GM23338 (cell line): Measurements from ENCODE around the gene PPP1R3E. TPM values are rescaled to one million over a fixed set of nuclear protein-coding genes. Genes with fewer than 3 reads are reported as not detected.

Experiments used
- ATAC-seq: fragments of 200-7000 bp; cut with Tn5 transposase; 3 replicates; pipeline ENCODE4 v1.9.1; 2020
- DNase-seq: peaks from one replicate; pipeline ENCODE4 v3.0.0-alpha.2; 2015; ENCODE audit warnings: low spot score
- H2AFZ ChIP-seq: fragments of 200-600 bp; sonication (generic); 2 replicates; pipeline ENCODE4 v1.8.0; 2016; ENCODE audit warnings: antibody characterized with exemption, mild to moderate bottlenecking, moderate library complexity
- H3F3A ChIP-seq: fragments of 200-600 bp; sonication (generic); replicated peaks from 2 replicates; pipeline ENCODE4 v1.8.0; 2017; ENCODE audit warnings: antibody characterized with exemption, mixed run types, low read depth
- H3K27ac ChIP-seq: fragments of 200-600 bp; sonication (generic); 2 replicates; pipeline ENCODE4 v1.6.1; 2016; ENCODE audit warnings: low read depth
- H3K27me3 ChIP-seq: fragments of 200-600 bp; sonication (generic); 2 replicates; pipeline ENCODE4 v1.8.0; 2016; ENCODE audit warnings: mild to moderate bottlenecking, mixed run types, moderate library complexity; ENCODE audit not compliant: insufficient read depth
- H3K36me3 ChIP-seq: fragments of 200-600 bp; sonication (generic); 2 replicates; pipeline ENCODE4 v1.8.0; 2016; ENCODE audit warnings: mild to moderate bottlenecking; ENCODE audit not compliant: insufficient read depth
- H3K4me1 ChIP-seq: fragments of 200-600 bp; sonication (generic); 2 replicates; pipeline ENCODE4 v1.8.0; 2016; ENCODE audit warnings: mild to moderate bottlenecking, moderate library complexity; ENCODE audit not compliant: insufficient read depth
- H3K4me2 ChIP-seq: fragments of 200-600 bp; sonication (generic); 2 replicates; pipeline ENCODE4 v1.7.1; 2017; ENCODE audit warnings: mixed run types
- H3K4me3 ChIP-seq: fragments of 200-600 bp; sonication (generic); 2 replicates; pipeline ENCODE4 v1.6.1; 2016; ENCODE audit warnings: mixed run types
- H3K79me2 ChIP-seq: fragments of 200-600 bp; sonication (generic); replicated peaks from 2 replicates; pipeline ENCODE4 v1.8.0; 2017; ENCODE audit warnings: mild to moderate bottlenecking; ENCODE audit not compliant: insufficient read depth
- H3K9me2 ChIP-seq: fragments of 200-600 bp; sonication (generic); 2 replicates; pipeline ENCODE4 v1.8.0; 2017; ENCODE audit not compliant: insufficient read depth
- H4K20me1 ChIP-seq: fragments of 200-600 bp; sonication (generic); replicated peaks from 2 replicates; pipeline ENCODE4 v1.8.0; 2017; ENCODE audit warnings: mild to moderate bottlenecking; ENCODE audit not compliant: insufficient read depth
- H3K27ac Mint-ChIP-seq: 2 replicates; pipeline ENCODE4 v1.8.0; 2020; ENCODE audit warnings: inconsistent platforms, mild to moderate bottlenecking, moderate library complexity, mixed read lengths
- H3K27me3 Mint-ChIP-seq: 3 replicates; pipeline ENCODE4 v1.8.0; 2022; ENCODE audit warnings: low read depth, mild to moderate bottlenecking, moderate library complexity, mixed read lengths, inconsistent platforms; ENCODE audit not compliant: insufficient read depth, poor library complexity
- H3K36me3 Mint-ChIP-seq: 3 replicates; pipeline ENCODE4 v1.8.0; 2021; ENCODE audit warnings: low read depth, mild to moderate bottlenecking, inconsistent platforms, moderate library complexity, mixed read lengths
- H3K4me1 Mint-ChIP-seq: 3 replicates; pipeline ENCODE4 v1.8.0; 2020; ENCODE audit warnings: mild to moderate bottlenecking, inconsistent platforms, mixed read lengths
- H3K4me3 Mint-ChIP-seq: 3 replicates; pipeline ENCODE4 v1.8.0; 2021; ENCODE audit warnings: moderate library complexity, mild to moderate bottlenecking, inconsistent platforms, mixed read lengths
- H3K9me3 Mint-ChIP-seq: 3 replicates; pipeline ENCODE4 v1.8.0; 2020; ENCODE audit warnings: moderate library complexity, mild to moderate bottlenecking, inconsistent platforms, mixed read lengths
- ETS1 ChIP-seq: IDR thresholded peaks from 2 replicates; pipeline ENCODE4 v1.6.1; 2016; ENCODE audit warnings: antibody characterized with exemption
- EZH2 ChIP-seq: fragments of 200-600 bp; sonication (generic); IDR thresholded peaks from one replicate; pipeline ENCODE4 v1.8.0; 2017; ENCODE audit warnings: antibody characterized with exemption, mild to moderate bottlenecking, low read depth; ENCODE audit not compliant: unreplicated experiment
- EZH2phosphoT487 ChIP-seq: fragments of 200-600 bp; sonication (generic); IDR thresholded peaks from one replicate; pipeline ENCODE4 v1.8.1; 2018; ENCODE audit warnings: antibody characterized with exemption; ENCODE audit not compliant: unreplicated experiment
- JUNB ChIP-seq: IDR thresholded peaks from one replicate; pipeline ENCODE4 v1.6.1; 2016; ENCODE audit warnings: antibody characterized with exemption; ENCODE audit not compliant: unreplicated experiment
- NANOG ChIP-seq: IDR thresholded peaks from 2 replicates; pipeline ENCODE4 v1.6.1; 2016; ENCODE audit warnings: antibody characterized with exemption, borderline replicate concordance
- POLR2AphosphoS5 ChIP-seq: IDR thresholded peaks from 2 replicates; pipeline ENCODE4 v1.6.1; 2016; ENCODE audit warnings: antibody characterized with exemption, low read depth
- REST ChIP-seq: IDR thresholded peaks from one replicate; pipeline ENCODE4 v1.6.1; 2018; ENCODE audit warnings: antibody characterized with exemption; ENCODE audit not compliant: unreplicated experiment
- STAT1 ChIP-seq: IDR thresholded peaks from one replicate; pipeline ENCODE4 v1.6.1; 2016; ENCODE audit warnings: antibody characterized with exemption; ENCODE audit not compliant: unreplicated experiment
- ZNF114 ChIP-seq: fragments of 250-450 bp; sonication (Bioruptor Pico); IDR thresholded peaks from 2 replicates; pipeline ENCODE4 v1.5.0; 2020; ENCODE audit warnings: mild to moderate bottlenecking, moderate library complexity
- long read RNA-seq: library from polyadenylated mRNA; unstranded; transcript quantifications from one replicate; pipeline ENCODE4 v2.0.0, GENCODE V29; 2020; ENCODE audit not compliant: unreplicated experiment
- polyA plus RNA-seq: library from polyadenylated mRNA; unstranded; fragments of >200 nt; fragmentation: Nextera tagmentation; extraction: Ambion mirVana; gene quantifications from 2 replicates; pipeline ENCODE4 v1.2.1, GENCODE V29; 2016
- total RNA-seq: library from RNA; depleted of rRNA; stranded (reverse); fragments of >200 nt; shearing (Covaris generic); gene quantifications from 2 replicates; pipeline ENCODE4 v1.2.3, GENCODE V29; 2014; rRNA removed
- TF ChIP-seq, protein P1 (sequence below), 2 experiments: fragments of 200-600 bp in 1 of 2; sonication (generic) in 1 of 2; conservative IDR thresholded peaks; 2 replicates each; pipeline versions ENCODE4 v1.5.1 to v1.6.1; 2016 to 2017; ENCODE audit warnings: antibody characterized with exemption in 2 of 2, low read depth in 2 of 2, mild to moderate bottlenecking in 2 of 2, moderate library complexity in 1 of 2
- TF ChIP-seq, protein P2 (sequence below): fragments of 250-450 bp; sonication (Bioruptor Pico); IDR thresholded peaks from 2 replicates; pipeline ENCODE4 v1.5.0; 2020; ENCODE audit warnings: mild to moderate bottlenecking, moderate library complexity

PPP1R3E gene, protein sequence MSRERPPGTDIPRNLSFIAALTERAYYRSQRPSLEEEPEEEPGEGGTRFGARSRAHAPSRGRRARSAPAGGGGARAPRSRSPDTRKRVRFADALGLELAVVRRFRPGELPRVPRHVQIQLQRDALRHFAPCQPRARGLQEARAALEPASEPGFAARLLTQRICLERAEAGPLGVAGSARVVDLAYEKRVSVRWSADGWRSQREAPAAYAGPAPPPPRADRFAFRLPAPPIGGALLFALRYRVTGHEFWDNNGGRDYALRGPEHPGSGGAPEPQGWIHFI
- total RNA-seq (0.66 and 2.3 TPM in 2 replicates), polyA plus RNA-seq (1.8 and 2.5 TPM in 2 replicates)
- long read RNA-seq, partial matches to known transcripts, result 0 of 1 reads
- long read RNA-seq, other reads (novel, unspliced or antisense), result 0 of 1 reads

- peak within 1 kb of the TSS; percentile 97 for H3K4me2 ChIP-seq
- H3K4me3 ChIP-seq, result peak within 1 kb of the TSS; percentile 90
- peak within 1 kb of the TSS; percentile 85 for H2AFZ ChIP-seq
- H3K9me2 ChIP-seq, result no peaks in the 10 kb centered on the region
- peaks cover 60% of the 10 kb centered on the region for H3K27me3 ChIP-seq
- H4K20me1 ChIP-seq, result peaks cover 8% of the 10 kb centered on the region
- peaks cover 5% of the 10 kb centered on the region; the same call in 1 of the 2 replicates for H3K79me2 ChIP-seq
- H3K4me1 Mint-ChIP-seq, result peaks cover 18% of the 10 kb centered on the region
- H3K27me3 Mint-ChIP-seq, result peaks cover 45% of the 10 kb centered on the region
- peak within 1 kb of the TSS; percentile 88 for H3K27ac Mint-ChIP-seq
- peak within 1 kb of the TSS; percentile 94 for H3K4me3 Mint-ChIP-seq
- ATAC-seq (peak; percentile 35), DNase-seq (peak; percentile 76)
- H3F3A ChIP-seq, result peaks cover 15% of the 10 kb centered on the region
- peak within 1 kb of the TSS; percentile 84; the same call in 1 of the 2 replicates for H3K27ac ChIP-seq
- H3K36me3 ChIP-seq, result no peaks in the 10 kb centered on the region
- H3K9me3 Mint-ChIP-seq, result no peaks in the 10 kb centered on the region; the same call in 2 of the 3 replicates
- peaks cover 24% of the 10 kb centered on the region for H3K4me1 ChIP-seq
- H3K36me3 Mint-ChIP-seq, result peaks cover 4% of the 10 kb centered on the region; the same call in 1 of the 3 replicates
- TF ChIP-seq, protein P1, sequence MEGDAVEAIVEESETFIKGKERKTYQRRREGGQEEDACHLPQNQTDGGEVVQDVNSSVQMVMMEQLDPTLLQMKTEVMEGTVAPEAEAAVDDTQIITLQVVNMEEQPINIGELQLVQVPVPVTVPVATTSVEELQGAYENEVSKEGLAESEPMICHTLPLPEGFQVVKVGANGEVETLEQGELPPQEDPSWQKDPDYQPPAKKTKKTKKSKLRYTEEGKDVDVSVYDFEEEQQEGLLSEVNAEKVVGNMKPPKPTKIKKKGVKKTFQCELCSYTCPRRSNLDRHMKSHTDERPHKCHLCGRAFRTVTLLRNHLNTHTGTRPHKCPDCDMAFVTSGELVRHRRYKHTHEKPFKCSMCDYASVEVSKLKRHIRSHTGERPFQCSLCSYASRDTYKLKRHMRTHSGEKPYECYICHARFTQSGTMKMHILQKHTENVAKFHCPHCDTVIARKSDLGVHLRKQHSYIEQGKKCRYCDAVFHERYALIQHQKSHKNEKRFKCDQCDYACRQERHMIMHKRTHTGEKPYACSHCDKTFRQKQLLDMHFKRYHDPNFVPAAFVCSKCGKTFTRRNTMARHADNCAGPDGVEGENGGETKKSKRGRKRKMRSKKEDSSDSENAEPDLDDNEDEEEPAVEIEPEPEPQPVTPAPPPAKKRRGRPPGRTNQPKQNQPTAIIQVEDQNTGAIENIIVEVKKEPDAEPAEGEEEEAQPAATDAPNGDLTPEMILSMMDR (conservative IDR thresholded peaks at IDR 0.05; ENCODE audit: low read depth in 2 of 2), result no peak
- TF ChIP-seq STAT1 (no peak), EZH2 (no peak), NANOG (no peak), ZNF114 (no peak), REST (no peak), ETS1 (no peak), POLR2AphosphoS5 (no peak), EZH2phosphoT487 (no peak), JUNB (no peak)
- TF ChIP-seq, protein P2, sequence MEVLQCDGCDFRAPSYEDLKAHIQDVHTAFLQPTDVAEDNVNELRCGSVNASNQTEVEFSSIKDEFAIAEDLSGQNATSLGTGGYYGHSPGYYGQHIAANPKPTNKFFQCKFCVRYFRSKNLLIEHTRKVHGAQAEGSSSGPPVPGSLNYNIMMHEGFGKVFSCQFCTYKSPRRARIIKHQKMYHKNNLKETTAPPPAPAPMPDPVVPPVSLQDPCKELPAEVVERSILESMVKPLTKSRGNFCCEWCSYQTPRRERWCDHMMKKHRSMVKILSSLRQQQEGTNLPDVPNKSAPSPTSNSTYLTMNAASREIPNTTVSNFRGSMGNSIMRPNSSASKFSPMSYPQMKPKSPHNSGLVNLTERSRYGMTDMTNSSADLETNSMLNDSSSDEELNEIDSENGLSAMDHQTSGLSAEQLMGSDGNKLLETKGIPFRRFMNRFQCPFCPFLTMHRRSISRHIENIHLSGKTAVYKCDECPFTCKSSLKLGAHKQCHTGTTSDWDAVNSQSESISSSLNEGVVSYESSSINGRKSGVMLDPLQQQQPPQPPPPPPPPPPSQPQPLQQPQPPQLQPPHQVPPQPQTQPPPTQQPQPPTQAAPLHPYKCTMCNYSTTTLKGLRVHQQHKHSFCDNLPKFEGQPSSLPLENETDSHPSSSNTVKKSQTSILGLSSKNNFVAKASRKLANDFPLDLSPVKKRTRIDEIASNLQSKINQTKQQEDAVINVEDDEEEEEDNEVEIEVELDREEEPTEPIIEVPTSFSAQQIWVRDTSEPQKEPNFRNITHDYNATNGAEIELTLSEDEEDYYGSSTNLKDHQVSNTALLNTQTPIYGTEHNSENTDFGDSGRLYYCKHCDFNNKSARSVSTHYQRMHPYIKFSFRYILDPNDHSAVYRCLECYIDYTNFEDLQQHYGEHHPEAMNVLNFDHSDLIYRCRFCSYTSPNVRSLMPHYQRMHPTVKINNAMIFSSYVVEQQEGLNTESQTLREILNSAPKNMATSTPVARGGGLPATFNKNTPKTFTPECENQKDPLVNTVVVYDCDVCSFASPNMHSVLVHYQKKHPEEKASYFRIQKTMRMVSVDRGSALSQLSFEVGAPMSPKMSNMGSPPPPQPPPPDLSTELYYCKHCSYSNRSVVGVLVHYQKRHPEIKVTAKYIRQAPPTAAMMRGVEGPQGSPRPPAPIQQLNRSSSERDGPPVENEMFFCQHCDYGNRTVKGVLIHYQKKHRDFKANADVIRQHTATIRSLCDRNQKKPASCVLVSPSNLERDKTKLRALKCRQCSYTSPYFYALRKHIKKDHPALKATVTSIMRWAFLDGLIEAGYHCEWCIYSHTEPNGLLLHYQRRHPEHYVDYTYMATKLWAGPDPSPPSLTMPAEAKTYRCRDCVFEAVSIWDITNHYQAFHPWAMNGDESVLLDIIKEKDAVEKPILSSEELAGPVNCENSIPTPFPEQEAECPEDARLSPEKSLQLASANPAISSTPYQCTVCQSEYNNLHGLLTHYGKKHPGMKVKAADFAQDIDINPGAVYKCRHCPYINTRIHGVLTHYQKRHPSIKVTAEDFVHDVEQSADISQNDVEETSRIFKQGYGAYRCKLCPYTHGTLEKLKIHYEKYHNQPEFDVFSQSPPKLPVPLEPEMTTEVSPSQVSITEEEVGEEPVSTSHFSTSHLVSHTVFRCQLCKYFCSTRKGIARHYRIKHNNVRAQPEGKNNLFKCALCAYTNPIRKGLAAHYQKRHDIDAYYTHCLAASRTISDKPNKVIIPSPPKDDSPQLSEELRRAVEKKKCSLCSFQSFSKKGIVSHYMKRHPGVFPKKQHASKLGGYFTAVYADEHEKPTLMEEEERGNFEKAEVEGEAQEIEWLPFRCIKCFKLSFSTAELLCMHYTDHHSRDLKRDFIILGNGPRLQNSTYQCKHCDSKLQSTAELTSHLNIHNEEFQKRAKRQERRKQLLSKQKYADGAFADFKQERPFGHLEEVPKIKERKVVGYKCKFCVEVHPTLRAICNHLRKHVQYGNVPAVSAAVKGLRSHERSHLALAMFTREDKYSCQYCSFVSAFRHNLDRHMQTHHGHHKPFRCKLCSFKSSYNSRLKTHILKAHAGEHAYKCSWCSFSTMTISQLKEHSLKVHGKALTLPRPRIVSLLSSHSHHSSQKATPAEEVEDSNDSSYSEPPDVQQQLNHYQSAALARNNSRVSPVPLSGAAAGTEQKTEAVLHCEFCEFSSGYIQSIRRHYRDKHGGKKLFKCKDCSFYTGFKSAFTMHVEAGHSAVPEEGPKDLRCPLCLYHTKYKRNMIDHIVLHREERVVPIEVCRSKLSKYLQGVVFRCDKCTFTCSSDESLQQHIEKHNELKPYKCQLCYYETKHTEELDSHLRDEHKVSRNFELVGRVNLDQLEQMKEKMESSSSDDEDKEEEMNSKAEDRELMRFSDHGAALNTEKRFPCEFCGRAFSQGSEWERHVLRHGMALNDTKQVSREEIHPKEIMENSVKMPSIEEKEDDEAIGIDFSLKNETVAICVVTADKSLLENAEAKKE (CRISPR knock-in tag), result no peak
Observed at GRCh38 chr14:23302290-23303225, at the start of gene PPP1R3E. Gene PPP1R3E (minus strand): TSS chr14:23302859. CDS start chr14:23302576, 283 bp downstream.
